HG02943 (cell line): ENCODE measurements around the gene TMEM154.

Experiments
- ATAC-seq: cut with Tn5 transposase; IDR thresholded peaks from one replicate; pipeline ENCODE4 v1.9.1; 2021; ENCODE audit warnings: mild to moderate bottlenecking, low read depth, moderate library complexity; ENCODE audit not compliant: unreplicated experiment

TMEM154 gene

GRCh38 chr4:152679414-152680281 lies at the start of gene TMEM154:
TSS of gene TMEM154 (minus strand) at chr4:152679997. CDS start at chr4:152679933, 64 bp downstream.
- ATAC-seq, result peak; percentile 61

- ATAC-seq, result no peak
Observed at GRCh38 chr4:152729466-152729865, 49.7 kb upstream of the TMEM154 start.

- ATAC-seq, result no peak
Observed at GRCh38 chr4:152728343-152728742, 48.5 kb upstream of the TMEM154 start.

GRCh38 chr4:152727784-152728183 lies 48.0 kb upstream of the TMEM154 start:
- no peak for ATAC-seq

- ATAC-seq, result no peak
Observed at GRCh38 chr4:152724494-152724893, 44.7 kb upstream of the TMEM154 start.

- ATAC-seq, result no peak
Observed at GRCh38 chr4:152723236-152723635, 43.4 kb upstream of the TMEM154 start.

- no peak for ATAC-seq
Observed at GRCh38 chr4:152719801-152720556, 40.2 kb upstream of the TMEM154 start.

- no peak for ATAC-seq
Observed at GRCh38 chr4:152719291-152719690, 39.5 kb upstream of the TMEM154 start.

GRCh38 chr4:152715076-152715475 lies 35.3 kb upstream of the TMEM154 start:
- ATAC-seq, result no peak

- ATAC-seq, result no peak
Observed at GRCh38 chr4:152713951-152714705, 34.3 kb upstream of the TMEM154 start.

- ATAC-seq, result no peak
Observed at GRCh38 chr4:152709675-152710438, 30.1 kb upstream of the TMEM154 start.

- ATAC-seq, result no peak
Observed at GRCh38 chr4:152708796-152709195, 29.0 kb upstream of the TMEM154 start.

GRCh38 chr4:152708361-152708760 lies 28.6 kb upstream of the TMEM154 start:
- no peak for ATAC-seq

- no peak for ATAC-seq
Observed at GRCh38 chr4:152707632-152708031, 27.8 kb upstream of the TMEM154 start.

- ATAC-seq, result no peak
Observed at GRCh38 chr4:152705903-152706302, 26.1 kb upstream of the TMEM154 start.

- ATAC-seq, result no peak
Observed at GRCh38 chr4:152704788-152705187, 25.0 kb upstream of the TMEM154 start.

- no peak for ATAC-seq
Observed at GRCh38 chr4:152700151-152700550, 20.4 kb upstream of the TMEM154 start.

- no peak for ATAC-seq
Observed at GRCh38 chr4:152699313-152699712, 19.5 kb upstream of the TMEM154 start.

- no peak for ATAC-seq
Observed at GRCh38 chr4:152698089-152698499, 18.3 kb upstream of the TMEM154 start.
